ENCODE measurements around the gene LRMDA.

LRMDA gene

GRCh38 chr10:76108563-76109359, 677.3 kb downstream of the LRMDA start:
- DNase-seq (ENCODE audit: low spot score): no peak
- no peak for FAIRE-seq

- DNase-seq (ENCODE audit: low spot score): no peak
- no peak for FAIRE-seq
Observed at GRCh38 chr10:76111404-76111803, 680.0 kb downstream of the LRMDA start.

GRCh38 chr10:76111986-76112825, 680.8 kb downstream of the LRMDA start:
- DNase-seq (ENCODE audit: low spot score) (no peak), FAIRE-seq (no peak)

GRCh38 chr10:76112826-76113150, 681.4 kb downstream of the LRMDA start:
- FAIRE-seq: no peak

DNA sequence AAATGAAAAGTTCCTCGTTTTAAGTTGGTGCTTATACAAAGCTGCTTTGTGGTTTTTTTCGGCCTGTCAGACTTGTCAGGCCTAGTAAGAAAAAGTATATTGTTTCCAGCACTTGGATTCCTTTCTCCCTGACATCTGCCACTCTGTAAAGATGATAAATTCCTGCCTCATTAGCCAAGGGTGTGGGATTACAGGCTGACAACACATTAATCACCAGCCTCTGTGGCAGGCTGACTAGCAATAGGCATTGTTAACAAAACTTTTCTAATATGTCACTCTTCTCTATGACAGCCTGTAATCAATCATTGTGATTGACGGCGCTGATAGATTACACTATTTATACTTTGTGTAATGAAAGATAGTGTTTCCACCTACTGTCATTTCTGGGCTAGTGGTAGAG, 682.5 kb downstream of the LRMDA start:
- peak; percentile 59 for DNase-seq (ENCODE audit: low spot score)
- FAIRE-seq: peak; percentile 63

More at GRCh38 chr10:76112826-76113150, 681.4 kb downstream of the LRMDA start:
- no peak for DNase-seq (ENCODE audit: low spot score)

DNA sequence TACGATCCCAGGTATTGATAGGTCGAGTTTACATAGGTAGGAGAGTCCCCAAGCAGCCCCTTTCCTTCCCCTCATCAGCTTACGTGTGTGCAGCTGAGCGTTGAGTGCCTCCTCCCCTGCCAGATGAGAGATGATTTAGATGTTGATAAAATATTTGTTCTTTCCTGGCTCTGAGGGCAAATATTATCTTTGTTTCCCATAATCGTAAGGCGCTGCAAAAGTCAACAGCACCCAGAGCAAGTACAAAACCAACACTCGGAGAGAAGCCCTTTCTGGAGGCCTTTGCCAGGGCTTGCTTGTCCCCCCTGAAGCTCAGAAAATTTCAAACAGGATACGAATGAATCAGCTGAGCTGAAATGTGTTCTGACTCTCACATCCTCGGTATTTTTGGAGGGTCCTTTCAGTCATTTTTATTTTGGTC, 683.2 kb downstream of the LRMDA start:
- FAIRE-seq (no peak), DNase-seq (ENCODE audit: low spot score) (no peak)

DNA sequence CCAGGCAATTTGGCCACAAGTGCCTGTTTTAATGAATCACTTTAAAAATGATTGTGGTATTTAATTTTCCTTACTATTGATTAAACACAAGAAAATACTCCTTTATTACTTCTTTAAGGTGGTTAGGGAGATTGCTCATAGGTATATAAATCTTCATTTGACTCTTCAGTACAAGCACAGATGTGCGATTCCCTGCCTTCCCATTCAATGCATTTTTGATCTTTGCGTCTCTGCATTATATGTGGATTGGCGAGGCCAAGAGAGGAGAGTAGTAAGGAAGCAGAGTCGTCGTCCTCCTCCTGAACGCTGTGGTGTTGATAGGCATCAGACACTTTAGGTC, 683.7 kb downstream of the LRMDA start:
- no peak for DNase-seq (ENCODE audit: low spot score)
- FAIRE-seq: no peak

DNA sequence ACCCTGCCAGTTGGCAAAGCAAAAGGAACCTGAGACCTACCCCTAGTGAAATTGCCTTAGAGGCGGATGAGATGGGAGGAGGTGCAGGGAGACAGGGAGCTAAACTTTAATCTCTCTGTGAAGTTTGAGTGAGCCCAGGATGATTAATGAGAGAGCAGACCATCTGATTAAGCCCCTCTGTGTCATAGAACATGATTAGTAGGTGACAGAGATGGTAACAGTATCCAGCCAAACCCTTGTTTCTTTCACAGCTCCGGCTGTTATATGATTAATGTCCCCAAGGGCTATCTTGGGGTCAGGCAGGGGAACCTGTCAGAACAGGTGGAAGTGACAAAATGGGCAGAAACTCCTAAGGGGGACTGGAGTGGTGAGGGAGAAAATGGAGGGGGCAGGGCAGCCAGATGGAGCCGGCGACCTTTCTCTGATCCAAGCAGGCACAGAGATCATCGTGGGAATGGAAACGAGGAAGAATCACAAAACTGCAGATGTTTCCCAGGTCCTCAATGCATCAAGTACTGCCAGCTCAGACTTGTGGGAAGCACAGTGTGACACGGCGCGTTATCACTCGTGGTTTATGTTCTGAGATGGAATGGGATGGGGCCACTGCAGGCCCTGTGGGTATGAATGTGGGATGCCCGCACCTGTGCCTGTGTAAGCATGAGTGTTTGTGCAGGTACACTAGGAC, 684.2 kb downstream of the LRMDA start:
- FAIRE-seq (peak; percentile 94), DNase-seq (ENCODE audit: low spot score) (no peak)

GRCh38 chr10:76116523-76116922, 685.1 kb downstream of the LRMDA start:
- FAIRE-seq (no peak), DNase-seq (ENCODE audit: low spot score) (no peak)

GRCh38 chr10:76117949-76118348, 686.5 kb downstream of the LRMDA start:
- DNase-seq (ENCODE audit: low spot score): no peak
- peak; percentile 67 for FAIRE-seq

GRCh38 chr10:76119036-76119435, 687.6 kb downstream of the LRMDA start:
- FAIRE-seq: no peak

GRCh38 chr10:76119515-76119914, 688.1 kb downstream of the LRMDA start:
- DNase-seq (ENCODE audit: low spot score) (no peak), FAIRE-seq (no peak)

More at GRCh38 chr10:76119036-76119435, 687.6 kb downstream of the LRMDA start:
- DNase-seq (ENCODE audit: low spot score): no peak

DNA sequence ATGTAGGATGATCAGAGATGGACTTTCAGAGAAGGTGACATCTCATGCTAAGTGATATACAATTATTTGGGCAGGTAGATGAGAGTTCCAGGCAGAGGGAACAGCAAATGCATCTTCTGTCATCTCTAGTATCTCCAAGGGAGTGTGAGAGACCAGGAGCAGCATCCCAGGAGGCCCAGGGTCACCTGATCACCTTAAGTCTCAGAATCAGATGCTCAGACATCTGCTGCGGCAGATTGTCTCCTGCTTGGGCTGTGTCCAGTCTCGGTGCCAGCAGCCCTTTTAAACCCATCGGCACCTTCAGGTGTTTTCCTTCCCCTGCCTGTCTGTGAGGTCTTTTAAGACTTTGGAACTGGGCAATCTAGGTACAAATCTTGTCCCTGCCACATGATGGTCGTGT, 690.6 kb downstream of the LRMDA start:
- no peak for DNase-seq (ENCODE audit: low spot score)
- no peak for FAIRE-seq

DNA sequence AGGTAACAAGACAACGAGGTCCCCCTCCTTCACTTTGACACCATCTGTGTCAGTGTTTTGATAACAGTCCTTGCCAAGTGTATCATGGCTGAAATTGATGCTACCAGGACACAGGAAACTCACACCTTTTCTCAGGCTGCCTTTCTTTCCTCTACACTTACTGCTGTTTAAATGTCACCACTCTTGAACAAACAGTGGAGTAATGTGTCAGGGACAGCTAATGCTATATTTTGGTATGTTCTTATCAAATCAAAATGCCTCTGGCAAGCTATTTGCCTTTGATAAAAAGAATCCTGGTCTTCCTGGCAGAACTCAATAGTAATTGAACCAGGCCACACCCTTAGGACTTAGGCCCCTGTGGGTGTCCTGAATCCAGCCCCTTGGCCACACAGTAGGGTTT, 692.9 kb downstream of the LRMDA start:
- no peak for DNase-seq (ENCODE audit: low spot score)

GRCh38 chr10:76125900-76126299, 694.5 kb downstream of the LRMDA start:
- FAIRE-seq: no peak
- DNase-seq (ENCODE audit: low spot score): no peak

More for the DNA sequence above, 692.9 kb downstream of the LRMDA start:
- FAIRE-seq: no peak

DNA sequence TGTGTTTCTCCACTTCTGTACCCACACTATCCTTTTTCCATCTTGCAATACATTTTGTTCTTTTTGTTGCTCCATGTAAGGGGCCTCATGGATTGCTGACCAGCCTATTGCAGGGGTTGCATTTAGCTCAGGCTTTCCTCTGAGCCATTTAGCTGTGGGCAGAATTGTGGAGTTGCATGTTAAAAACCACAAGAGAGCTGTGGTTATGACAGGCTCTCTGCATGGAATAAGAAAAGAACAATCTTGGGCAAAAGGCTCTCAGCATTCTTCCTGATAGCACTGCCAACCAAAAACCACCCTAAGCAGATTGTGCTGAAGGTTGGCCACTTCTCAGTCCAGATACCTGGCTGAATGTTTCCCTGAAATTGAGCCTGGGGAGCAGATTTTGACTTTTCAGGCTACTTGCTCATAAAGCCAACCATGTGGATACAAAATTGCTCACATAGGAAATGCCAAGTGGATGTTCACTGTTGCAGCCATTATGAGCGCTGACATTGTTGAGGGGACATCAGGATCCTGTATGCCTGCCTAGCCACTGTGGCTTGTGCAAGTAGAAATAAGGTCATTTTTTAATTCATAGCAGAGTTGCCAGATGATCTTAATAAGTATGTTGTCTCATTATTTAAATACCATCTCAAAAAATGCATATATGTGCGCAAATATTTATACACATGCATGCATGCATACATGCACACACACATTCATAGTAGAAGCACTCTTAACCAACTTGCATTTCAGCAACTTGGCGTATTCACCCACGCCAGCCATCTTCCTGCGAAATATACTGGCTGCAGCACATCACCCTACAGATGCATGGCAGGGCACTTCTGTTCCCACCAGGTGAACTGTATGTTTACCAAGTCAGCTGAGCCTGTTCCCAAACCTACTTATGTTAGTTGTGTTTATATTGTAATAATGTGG, 695.4 kb downstream of the LRMDA start:
- DNase-seq (ENCODE audit: low spot score) (no peak), FAIRE-seq (no peak)

GRCh38 chr10:76127984-76128589, 696.7 kb downstream of the LRMDA start:
- no peak for DNase-seq (ENCODE audit: low spot score)
- FAIRE-seq: no peak

GRCh38 chr10:76129213-76129612, 697.8 kb downstream of the LRMDA start:
- DNase-seq (ENCODE audit: low spot score) (no peak), FAIRE-seq (no peak)

DNA sequence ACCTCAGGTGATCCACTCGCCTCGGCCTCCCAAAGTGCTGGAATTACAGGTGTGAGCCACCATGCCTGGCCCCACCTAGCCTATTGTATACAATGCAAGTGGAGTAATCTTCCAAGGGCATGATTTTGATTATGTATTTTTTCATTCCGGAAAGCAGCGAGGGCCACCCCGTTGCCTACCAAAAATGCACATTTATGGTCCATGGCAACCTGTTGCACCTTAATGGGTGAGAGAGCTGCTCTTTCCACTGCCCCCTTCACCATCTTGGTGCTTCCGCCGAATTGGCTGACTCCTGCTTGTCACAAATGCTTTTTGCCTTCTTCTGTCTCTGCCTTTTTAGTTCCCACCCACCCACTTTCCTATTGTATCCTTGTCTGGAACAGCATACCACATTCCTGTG, 699.5 kb downstream of the LRMDA start:
- FAIRE-seq: peak; percentile 81
- DNase-seq (ENCODE audit: low spot score): no peak

GRCh38 chr10:76133597-76134255, 702.3 kb downstream of the LRMDA start:
- DNase-seq (ENCODE audit: low spot score) (no peak), FAIRE-seq (no peak)

All from urothelium cell line (cell line).